HepG2 (cell line): ENCODE results near the gene AGAP1. TPM values are rescaled to one million over a fixed set of nuclear protein-coding genes. Genes with fewer than 3 reads are reported as not detected.

Experiments
- ATF7 ChIP-seq, 2 experiments: fragments of 450-650 bp in 1 of 2; sonication (generic) in 1 of 2; formaldehyde crosslinking in 1 of 2; IDR thresholded peaks; 2 replicates each; pipeline versions ENCODE4 v1.4.0 to v1.6.1; 2016 to 2020; ENCODE audit warnings: antibody characterized with exemption in 1 of 2, mild to moderate bottlenecking in 1 of 2, missing genetic modification reagents in 1 of 2
- BRD4 ChIP-seq: sonication (generic); formaldehyde crosslinking; IDR thresholded peaks from 2 replicates; pipeline ENCODE4 v1.4.0; 2020; ENCODE audit warnings: missing genetic modification reagents
- CHD2 ChIP-seq: IDR thresholded peaks from 2 replicates; pipeline ENCODE4 v1.6.1; 2011; ENCODE audit warnings: low read depth, low read length, improper control_type of control experiment
- DR1 ChIP-seq: sonication (generic); formaldehyde crosslinking; IDR thresholded peaks from 2 replicates; pipeline ENCODE4 v1.8.0; 2021; ENCODE audit warnings: mild to moderate bottlenecking, missing genetic modification reagents, inconsistent platforms
- EEA1 ChIP-seq: sonication (generic); formaldehyde crosslinking; IDR thresholded peaks from 2 replicates; pipeline ENCODE4 v1.5.1; 2020; ENCODE audit warnings: mild to moderate bottlenecking, missing genetic modification reagents, borderline replicate concordance
- EHMT2 ChIP-seq: fragments of 200-600 bp; sonication (generic); IDR thresholded peaks from 2 replicates; pipeline ENCODE4 v1.7.0; 2017; ENCODE audit warnings: antibody characterized with exemption, low read depth, low read length, borderline replicate concordance
- ELF3 ChIP-seq: IDR thresholded peaks from 2 replicates; pipeline ENCODE4 v1.6.1; 2016; ENCODE audit warnings: missing genetic modification reagents, missing compliant biosample characterization
- HOXA5 ChIP-seq: sonication (generic); formaldehyde crosslinking; IDR thresholded peaks from 2 replicates; pipeline ENCODE4 v1.4.0; 2020; ENCODE audit warnings: missing genetic modification reagents
- HOXA9 ChIP-seq: sonication (generic); formaldehyde crosslinking; IDR thresholded peaks from 2 replicates; pipeline ENCODE4 v1.8.1; 2022; ENCODE audit warnings: missing genetic modification reagents, mild to moderate bottlenecking, moderate library complexity, borderline replicate concordance
- MAFF ChIP-seq: IDR thresholded peaks from 2 replicates; pipeline ENCODE4 v1.6.1; 2011; ENCODE audit warnings: low read depth, low read length, improper control_type of control experiment
- MAX ChIP-seq: IDR thresholded peaks from 2 replicates; pipeline ENCODE4 v1.6.1; 2012; ENCODE audit warnings: inconsistent platforms
- MIER2 ChIP-seq: IDR thresholded peaks from 2 replicates; pipeline ENCODE4 v1.6.1; 2016; ENCODE audit warnings: missing biosample characterization, missing genetic modification reagents
- MTA3 ChIP-seq: sonication (generic); formaldehyde crosslinking; IDR thresholded peaks from 2 replicates; pipeline ENCODE4 v1.4.0; 2020; ENCODE audit warnings: missing genetic modification reagents
- MTF1 ChIP-seq: sonication (generic); formaldehyde crosslinking; IDR thresholded peaks from 2 replicates; pipeline ENCODE4 v1.5.0; 2020; ENCODE audit warnings: missing genetic modification reagents
- NFKB2 ChIP-seq: sonication (generic); formaldehyde crosslinking; IDR thresholded peaks from 2 replicates; pipeline ENCODE4 v1.4.0; 2020; ENCODE audit warnings: missing genetic modification reagents, borderline replicate concordance
- NRL ChIP-seq: sonication (generic); formaldehyde crosslinking; IDR thresholded peaks from 2 replicates; pipeline ENCODE4 v1.5.0; 2020; ENCODE audit warnings: missing genetic modification reagents, mild to moderate bottlenecking, moderate library complexity, borderline replicate concordance
- RELA ChIP-seq: sonication (generic); formaldehyde crosslinking; IDR thresholded peaks from 2 replicates; pipeline ENCODE4 v1.4.0; 2020; ENCODE audit warnings: missing genetic modification reagents
- RFX3 ChIP-seq: IDR thresholded peaks from 2 replicates; pipeline ENCODE4 v1.6.1; 2016; ENCODE audit warnings: missing biosample characterization, missing genetic modification reagents
- RNF219 ChIP-seq: sonication (generic); formaldehyde crosslinking; IDR thresholded peaks from 2 replicates; pipeline ENCODE4 v1.5.0; 2020; ENCODE audit warnings: mild to moderate bottlenecking, missing genetic modification reagents
- SUZ12 ChIP-seq: fragments of 150-350 bp; IDR thresholded peaks from 2 replicates; pipeline ENCODE4 v1.6.1; 2014; ENCODE audit warnings: low read depth, low read length
- TERF1 ChIP-seq: sonication (generic); formaldehyde crosslinking; IDR thresholded peaks from 2 replicates; pipeline ENCODE4 v1.8.0; 2022; ENCODE audit warnings: mild to moderate bottlenecking, missing genetic modification reagents, moderate library complexity
- THAP11 ChIP-seq: IDR thresholded peaks from 2 replicates; pipeline ENCODE4 v1.6.1; 2016; ENCODE audit warnings: missing biosample characterization, missing genetic modification reagents
- THRA ChIP-seq: sonication (generic); formaldehyde crosslinking; IDR thresholded peaks from 2 replicates; pipeline ENCODE4 v1.4.0; 2020; ENCODE audit warnings: missing genetic modification reagents, borderline replicate concordance
- WIZ ChIP-seq: sonication (generic); formaldehyde crosslinking; IDR thresholded peaks from 2 replicates; pipeline ENCODE4 v1.5.1; 2020; ENCODE audit warnings: mild to moderate bottlenecking, missing genetic modification reagents
- ZNF589 ChIP-seq: sonication (generic); formaldehyde crosslinking; conservative IDR thresholded peaks from 2 replicates; pipeline ENCODE4 v1.8.0; 2022; ENCODE audit warnings: mild to moderate bottlenecking, moderate library complexity, missing genetic modification reagents
- polyA plus RNA-seq, 8 experiments: library from polyadenylated mRNA; depleted of rRNA in 3 of 8; stranded (reverse) in 7 of 8; unstranded in 1 of 8; fragments of >200 nt; fragmentation: Illumina TruSeq in 4 of 8; extraction: Trizol in 4 of 8; gene quantifications; 2 replicates each; pipeline versions ENCODE4 v1.2.1 to v1.2.3, GENCODE V29; 2011 to 2016; ENCODE audit warnings: low read depth in 4 of 8, missing spikeins in 1 of 8, mixed read lengths in 1 of 8; ENCODE audit not compliant: insufficient read depth in 1 of 8
- total RNA-seq, 5 experiments: library from RNA; depleted of rRNA; stranded (reverse); fragments of >200 nt; fragmentation: Illumina TruSeq; extraction: Trizol; gene quantifications; 2 replicates each; pipeline ENCODE4 v1.2.3, GENCODE V29; 2016; ENCODE audit warnings: low read depth in 1 of 5

The AGAP1 gene
- total and polyA plus RNA-seq, 2 of the 13 experiments (the other 11 are each of a cell fraction or from before 2014, with no cell fraction given): 21.2 to 32.7 TPM

GRCh38 chr2:235505181-235505741 lies 11.4 kb downstream of the AGAP1 start (continued):
- TF ChIP-seq RNF219 (CRISPR knock-in tag) (no peak), NRL (CRISPR knock-in tag) (no peak), DR1 (no peak), MAX (peak; percentile 88), BRD4 (CRISPR knock-in tag) (no peak), EHMT2 (no peak), SUZ12 (no peak), MAFF (peak; percentile 5; the same call in 1 of the 2 replicates), EEA1 (CRISPR knock-in tag) (no peak), RFX3 (CRISPR knock-in tag) (no peak), HOXA5 (CRISPR knock-in tag) (0 out of 2 replicates have a peak, but pooled peaks have one; percentile 64), MTF1 (CRISPR knock-in tag) (no peak), THRA (CRISPR knock-in tag) (peak; percentile 93; the same call in 1 of the 2 replicates), MTA3 (CRISPR knock-in tag) (no peak), MIER2 (CRISPR knock-in tag) (no peak), HOXA9 (CRISPR knock-in tag) (no peak), ATF7 (IDR thresholded peaks at IDR 0.05) (no peak), ATF7 (CRISPR knock-in tag; IDR thresholded peaks at IDR 0.05) (peak; percentile 60; the same call in 1 of the 2 replicates), ELF3 (CRISPR knock-in tag) (no peak; the same call in 1 of the 2 replicates), NFKB2 (CRISPR knock-in tag) (peak; percentile 38; the same call in 1 of the 2 replicates), ZNF589 (no peak), WIZ (CRISPR knock-in tag) (no peak; the same call in 1 of the 2 replicates), CHD2 (peak; percentile 66; the same call in 1 of the 2 replicates), THAP11 (peak; percentile 81), TERF1 (CRISPR knock-in tag) (no peak), RELA (CRISPR knock-in tag) (no peak)
